HCT116 (cell line): ENCODE results near the gene LRFN3. TPM values are rescaled to one million over a fixed set of nuclear protein-coding genes. Genes with fewer than 3 reads are reported as not detected.
"Not testable (repeated sequence)": the region's sequence is repeated elsewhere in the genome, so short reads cannot be mapped to it uniquely, and the experiment has no call there.

Experiments used
- ATAC-seq: fragments of 200-7000 bp; cut with Tn5 transposase; 2 replicates; pipeline ENCODE4 v1.9.1; 2020; ENCODE audit warnings: mild to moderate bottlenecking, moderate library complexity
- BruUV-seq: library from RNA; stranded (reverse); fragments of 400-500 nt; replicated peaks from 2 replicates; lab custom pipeline; 2021; lab: Mats Ljungman, UMichigan
- CTCF ChIA-PET: fragments of 300-600 bp; sonication (Branson Sonifier 250); formaldehyde crosslinking; loops from one replicate; lab custom pipeline; 2021; ENCODE audit warnings: antibody characterized with exemption; lab: Charles Lee
- POLR2A ChIA-PET: fragments of 300-600, 350-600 bp; sonication (Branson Sonifier 250); formaldehyde crosslinking; loops from one replicate; lab custom pipeline; 2021; ENCODE audit warnings: antibody characterized with exemption; lab: Charles Lee
- RAD21 ChIA-PET, 2 experiments: fragments of 300-600 bp; sonication (Branson Sonifier 250); formaldehyde crosslinking; loops; one replicate each; lab custom pipeline; 2023; ENCODE audit warnings: low total read pairs in 2 of 2; ENCODE audit not compliant: uncharacterized antibody in 2 of 2, unreplicated experiment in 2 of 2, low non-redundant PET in 1 of 2; lab: Charles Lee
- DNase-seq: peaks from one replicate; pipeline ENCODE4 v3.0.0-alpha.2; 2010; ENCODE audit warnings: low read depth, low spot score
- H2AFZ ChIP-seq: fragments of 200-600 bp; shearing (Covaris generic), sonication (generic); 2 replicates; pipeline ENCODE4 v1.6.1; 2017; ENCODE audit warnings: low read depth, mixed run types, mixed read lengths, antibody characterized with exemption, low read length; ENCODE audit not compliant: poor library complexity, severe bottlenecking
- H3K27ac ChIP-seq: 2 replicates; pipeline ENCODE4 v1.5.1; 2012; ENCODE audit warnings: low read depth, low read length
- H3K27me3 ChIP-seq: fragments of 200-600 bp; sonication (generic); 2 replicates; pipeline ENCODE4 v1.6.1; 2016; ENCODE audit warnings: mixed run types, low read length, mixed read lengths; ENCODE audit not compliant: insufficient read depth
- H3K36me3 ChIP-seq, 2 experiments: fragments of 200-500 bp in 1 of 2; fragments of 200-600 bp in 1 of 2; sonication (Bioruptor generic) in 1 of 2; sonication (generic) in 1 of 2; 2 replicates each; pipeline versions ENCODE4 v1.5.1 to v1.6.1; 2014 to 2016; ENCODE audit warnings: low read length in 2 of 2, inconsistent platforms in 1 of 2, mixed read lengths in 1 of 2, mixed run types in 1 of 2; ENCODE audit not compliant: insufficient read depth in 2 of 2, control insufficient read depth in 1 of 2
- H3K4me1 ChIP-seq, 2 experiments: fragments of 200-600 bp in 1 of 2; sonication (generic) in 1 of 2; 2 replicates each; pipeline versions ENCODE4 v1.5.1 to v1.6.1; 2012 to 2017; ENCODE audit warnings: low read length in 2 of 2, inconsistent platforms in 1 of 2, mild to moderate bottlenecking in 1 of 2, mixed read lengths in 1 of 2, mixed run types in 1 of 2, moderate library complexity in 1 of 2; ENCODE audit not compliant: insufficient read depth in 2 of 2, control insufficient read depth in 1 of 2
- H3K4me2 ChIP-seq: fragments of 200-600 bp; sonication (generic); 2 replicates; pipeline ENCODE4 v1.6.1; 2017; ENCODE audit warnings: mixed run types, low read length, mixed read lengths
- H3K4me3 ChIP-seq, 2 experiments: fragments of 200-600 bp in 1 of 2; sonication (generic) in 1 of 2; replicated peaks in 1 of 2; 2 replicates each; pipeline ENCODE4 v1.5.1; 2011 to 2016; ENCODE audit warnings: low read length in 2 of 2, control low read depth in 1 of 2, low read depth in 1 of 2, mild to moderate bottlenecking in 1 of 2, mixed read lengths in 1 of 2, mixed run types in 1 of 2
- H3K79me2 ChIP-seq: fragments of 200-600 bp; sonication (generic); 2 replicates; pipeline ENCODE4 v1.6.1; 2017; ENCODE audit warnings: mild to moderate bottlenecking, mixed run types, low read length, moderate library complexity, mixed read lengths; ENCODE audit not compliant: insufficient read depth
- H3K9ac ChIP-seq: fragments of 200-600 bp; sonication (generic); 2 replicates; pipeline ENCODE4 v1.6.1; 2016; ENCODE audit warnings: low read length, mixed read lengths
- H3K9me2 ChIP-seq: fragments of 200-600 bp; sonication (generic), shearing (Covaris generic); 2 replicates; pipeline ENCODE4 v1.6.1; 2017; ENCODE audit warnings: mixed run types, mild to moderate bottlenecking, moderate library complexity; ENCODE audit not compliant: insufficient read depth
- H3K9me3 ChIP-seq, 2 experiments: fragments of 200-500 bp in 1 of 2; fragments of 200-600 bp in 1 of 2; sonication (Bioruptor generic) in 1 of 2; sonication (generic) in 1 of 2; 2 replicates each; pipeline ENCODE4 v1.6.1; 2014 to 2017; ENCODE audit warnings: low read length in 2 of 2, mixed read lengths in 2 of 2, inconsistent platforms in 1 of 2, low read depth in 1 of 2, mild to moderate bottlenecking in 1 of 2, mixed run types in 1 of 2, moderate library complexity in 1 of 2; ENCODE audit not compliant: control insufficient read depth in 1 of 2, insufficient read depth in 1 of 2
- H4K20me1 ChIP-seq: fragments of 200-600 bp; sonication (generic), shearing (Covaris generic); 2 replicates; pipeline ENCODE4 v1.6.1; 2017; ENCODE audit warnings: mixed run types, mild to moderate bottlenecking, moderate library complexity; ENCODE audit not compliant: insufficient read depth
- EGR1 ChIP-seq: IDR thresholded peaks from 2 replicates; pipeline ENCODE4 v1.6.1; 2012; ENCODE audit warnings: low read depth
- EZH2phosphoT487 ChIP-seq: fragments of 200-600 bp; IDR thresholded peaks from 2 replicates; pipeline ENCODE4 v1.6.1; 2018; ENCODE audit warnings: antibody characterized with exemption, borderline replicate concordance
- JUND ChIP-seq: IDR thresholded peaks from 2 replicates; pipeline ENCODE4 v1.6.1; 2012
- POLR2A ChIP-seq: IDR thresholded peaks from 2 replicates; pipeline ENCODE4 v1.7.0; 2011; ENCODE audit warnings: borderline replicate concordance; ENCODE audit not compliant: insufficient read depth, insufficient read length; ENCODE audit errors: extremely low read depth
- SIN3A ChIP-seq: IDR thresholded peaks from 2 replicates; pipeline ENCODE4 v1.6.1; 2012; ENCODE audit warnings: low read depth
- SP1 ChIP-seq: IDR thresholded peaks from 2 replicates; pipeline ENCODE4 v1.6.1; 2012; ENCODE audit warnings: low read depth
- SRF ChIP-seq: IDR thresholded peaks from 2 replicates; pipeline ENCODE4 v1.6.1; 2012; ENCODE audit warnings: low read depth
- TCF7L2 ChIP-seq: IDR thresholded peaks from 2 replicates; pipeline ENCODE4 v1.7.0; 2011; ENCODE audit warnings: borderline replicate concordance, inconsistent platforms; ENCODE audit not compliant: insufficient read depth, insufficient read length; ENCODE audit errors: extremely low read depth
- YY1 ChIP-seq: IDR thresholded peaks from 2 replicates; pipeline ENCODE4 v1.6.1; 2011; ENCODE audit warnings: low read length, low read depth, moderate library complexity, mild to moderate bottlenecking; ENCODE audit not compliant: insufficient replicate concordance; ENCODE audit errors: extremely low read depth
- ZNF274 ChIP-seq: fragments of 200-500 bp; sonication (Bioruptor generic); IDR thresholded peaks from 2 replicates; pipeline ENCODE4 v1.6.1; 2014; ENCODE audit warnings: mild to moderate bottlenecking, low read depth, low read length, inconsistent platforms
- intact Hi-C: fragments of 100-400 bp; cut with micrococcal nuclease; formaldehyde crosslinking; loops from 2 replicates; pipeline ENCODE4 v1.10.0; 2022
- total RNA-seq: library from RNA; stranded (reverse); gene quantifications from one replicate; pipeline ENCODE4 v1.2.1, GENCODE V29; 2021; ENCODE audit not compliant: unreplicated experiment

The LRFN3 gene
- total RNA-seq, 1 experiment from 2014 or later: 18.8 TPM

- ChIA-PET RAD21 (no interaction called here), POLR2A (interaction anchor here (1.3 kb wide), 1 partner anchor 10 kb away, joined by 3 read pairs; the partner anchor contains the start of gene NFKBID)
- DNase-seq (no peak), ATAC-seq (peak; percentile 22; the same call in 1 of the 2 replicates)
- Histone ChIP-seq H3K36me3 (peaks cover 28 to 40% of the 10 kb centered on the region in 2 experiments; a peak in 3 of 4 replicates), H2AFZ (no peak overlapping the region), H3K9me2 (no peaks in the 10 kb centered on the region), H3K9me3 (no peaks in the 10 kb centered on the region)
- no TSS peak for BruUV-seq
- TF ChIP-seq SRF: no peak
- TF ChIP-seq SIN3A: no peak
- no peak for TF ChIP-seq EGR1
- TF ChIP-seq EZH2phosphoT487: no peak
- no peak for TF ChIP-seq POLR2A
- TF ChIP-seq TCF7L2: no peak
- TF ChIP-seq ZNF274: no peak
- no peak for TF ChIP-seq YY1
- TF ChIP-seq JUND: no peak
- TF ChIP-seq SP1: no peak
- TF ChIP-seq, all 23 proteins: peak for 0
- H3K9ac ChIP-seq: no peak overlapping the region
- intact Hi-C loops: no loop called here
- no peaks in the 10 kb centered on the region for H3K4me1 ChIP-seq
- H3K4me2 ChIP-seq: no peak overlapping the region
- no peaks in the 10 kb centered on the region for H3K27me3 ChIP-seq
- H3K4me3 ChIP-seq: no peak overlapping the region
- no peaks in the 10 kb centered on the region for H3K79me2 ChIP-seq
- CTCF ChIA-PET: no interaction called here
- no peaks in the 10 kb centered on the region for H4K20me1 ChIP-seq
- no peak overlapping the region for H3K27ac ChIP-seq
These were observed 46.0 kb upstream of the LRFN3 start for GRCh38 chr19:35890113-35890650.

GRCh38 chr19:35891819-35892218 lies 44.4 kb upstream of the LRFN3 start:
- H3K4me1 ChIP-seq, intact Hi-C loops, ATAC-seq, H2AFZ ChIP-seq, CTCF ChIA-PET, H3K4me2 ChIP-seq, H3K9me2 ChIP-seq, RAD21 ChIA-PET, BruUV-seq, H3K27me3 ChIP-seq, H3K9ac ChIP-seq, H3K27ac ChIP-seq, H3K79me2 ChIP-seq, H3K4me3 ChIP-seq, DNase-seq, H3K9me3 ChIP-seq, H4K20me1 ChIP-seq: not testable (repeated sequence)
- peaks cover 35 to 51% of the 10 kb centered on the region in 2 experiments; a peak in 3 of 4 replicates for H3K36me3 ChIP-seq
- POLR2A ChIA-PET: interaction anchor here (0.7 kb wide), 1 partner anchor 21 kb away, joined by 3 read pairs; no protein-coding TSS in a partner anchor
